Right atrium auricular region (tissue), 2 donors: ENCODE data around the gene TYRP1. TPM values are rescaled to one million over a fixed set of nuclear protein-coding genes. Genes with fewer than 3 reads are reported as not detected.

ENCODE experiments used
- DNase-seq: peaks from one replicate; pipeline ENCODE4 v3.0.0-alpha.2; 2019; ENCODE audit warnings: low spot score
- H3K27ac ChIP-seq, 2 donors: fragments of 200-600 bp; sonication (generic); 1 replicate in 1 of 2; 2 replicates in 1 of 2; pipeline ENCODE4 v1.5.1; 2016 to 2019
- H3K27me3 ChIP-seq, 2 donors: fragments of 200-600 bp; sonication (generic); one replicate each; pipeline versions ENCODE4 v1.5.1 to v1.6.0; 2017 to 2019
- H3K36me3 ChIP-seq: fragments of 200-600 bp; sonication (generic); one replicate; pipeline ENCODE4 v1.5.1; 2016
- H3K4me1 ChIP-seq, 2 donors: fragments of 200-600 bp; sonication (generic); one replicate each; pipeline versions ENCODE4 v1.5.1 to v1.6.0; 2017 to 2019
- H3K4me3 ChIP-seq, 2 donors: fragments of 200-600 bp; sonication (generic); 1 replicate in 1 of 2; 2 replicates in 1 of 2; pipeline ENCODE4 v1.5.1; 2017 to 2019; ENCODE audit warnings: mild to moderate bottlenecking in 1 of 2, moderate library complexity in 1 of 2
- H3K9me3 ChIP-seq, 2 donors: fragments of 200-600 bp; sonication (generic); one replicate each; pipeline ENCODE4 v1.5.1; 2019
- CTCF ChIP-seq, 2 donors: fragments of 200-600 bp; sonication (generic); IDR thresholded peaks; one replicate each; pipeline ENCODE4 v1.5.1; 2019; ENCODE audit warnings: antibody characterized with exemption in 2 of 2
- total RNA-seq, 2 donors: library from RNA; depleted of rRNA; stranded (reverse); fragments of >200 nt; gene quantifications; one replicate each; pipeline ENCODE4 v1.1.0, GENCODE V29; 2016

TYRP1 gene
- total RNA-seq = 10 to 100 TPM; 25.1 to 35.6 TPM

GRCh38 chr9:12693141-12693540 lies at the start of gene TYRP1:
TSS of gene TYRP1 (plus strand) at chr9:12693385. CDS start at chr9:12693997, 612 bp downstream.
- no peak for DNase-seq
- TF ChIP-seq CTCF (IDR thresholded peaks at IDR 0.05) = no peak
- H3K4me3 ChIP-seq = no peak within 1 kb of the TSS
- no peaks in the 10 kb centered on the region for H3K36me3 ChIP-seq
- H3K27ac ChIP-seq = no peak within 1 kb of the TSS
- H3K27me3 ChIP-seq = no peaks in the 10 kb centered on the region
- H3K9me3 ChIP-seq = no peaks in the 10 kb centered on the region
- no peaks in the 10 kb centered on the region for H3K4me1 ChIP-seq

- Histone ChIP-seq H3K27me3 (no peaks in the 10 kb centered on the region), H3K36me3 (no peaks in the 10 kb centered on the region), H3K9me3 (no peaks in the 10 kb centered on the region), H3K27ac (no peak overlapping the region), H3K4me3 (no peak overlapping the region), H3K4me1 (no peaks in the 10 kb centered on the region)
- DNase-seq = no peak
- no peak for TF ChIP-seq CTCF (IDR thresholded peaks at IDR 0.05)
These were observed 49.5 kb upstream of the TYRP1 start for GRCh38 chr9:12643686-12644085.

- TF ChIP-seq CTCF (IDR thresholded peaks at IDR 0.05) = no peak
- Histone ChIP-seq H3K27me3 (no peaks in the 10 kb centered on the region), H3K36me3 (no peaks in the 10 kb centered on the region), H3K4me3 (no peak overlapping the region), H3K4me1 (no peaks in the 10 kb centered on the region), H3K9me3 (no peaks in the 10 kb centered on the region), H3K27ac (no peak overlapping the region)
- DNase-seq = no peak
These were observed 44.3 kb upstream of the TYRP1 start for GRCh38 chr9:12648925-12649324.

- DNase-seq = no peak
- H3K27ac ChIP-seq = no peak overlapping the region
- no peaks in the 10 kb centered on the region for H3K36me3 ChIP-seq
- H3K9me3 ChIP-seq = no peaks in the 10 kb centered on the region
- no peak overlapping the region for H3K4me3 ChIP-seq
- no peaks in the 10 kb centered on the region for H3K27me3 ChIP-seq
- TF ChIP-seq CTCF (IDR thresholded peaks at IDR 0.05) = no peak
- H3K4me1 ChIP-seq = no peaks in the 10 kb centered on the region
These were observed 42.1 kb upstream of the TYRP1 start for GRCh38 chr9:12651125-12651524.

- Histone ChIP-seq H3K4me1 (no peaks in the 10 kb centered on the region), H3K27me3 (no peaks in the 10 kb centered on the region), H3K36me3 (no peaks in the 10 kb centered on the region), H3K27ac (no peak overlapping the region), H3K4me3 (no peak overlapping the region), H3K9me3 (peaks cover 0 to 6% of the 10 kb centered on the region in 2 donors)
- no peak for DNase-seq
- no peak for TF ChIP-seq CTCF (IDR thresholded peaks at IDR 0.05)
These were observed 40.2 kb upstream of the TYRP1 start for GRCh38 chr9:12652973-12653372.

- Histone ChIP-seq H3K9me3 (peaks cover 0 to 7% of the 10 kb centered on the region in 2 donors), H3K36me3 (no peaks in the 10 kb centered on the region), H3K27me3 (no peaks in the 10 kb centered on the region), H3K27ac (no peak overlapping the region), H3K4me1 (no peaks in the 10 kb centered on the region), H3K4me3 (no peak overlapping the region)
- DNase-seq = no peak
- TF ChIP-seq CTCF (IDR thresholded peaks at IDR 0.05) = no peak
These were observed 36.4 kb upstream of the TYRP1 start for GRCh38 chr9:12656803-12657202.
